ENCODE measurements around the gene SCGB1C1.

SCGB1C1 gene

DNA sequence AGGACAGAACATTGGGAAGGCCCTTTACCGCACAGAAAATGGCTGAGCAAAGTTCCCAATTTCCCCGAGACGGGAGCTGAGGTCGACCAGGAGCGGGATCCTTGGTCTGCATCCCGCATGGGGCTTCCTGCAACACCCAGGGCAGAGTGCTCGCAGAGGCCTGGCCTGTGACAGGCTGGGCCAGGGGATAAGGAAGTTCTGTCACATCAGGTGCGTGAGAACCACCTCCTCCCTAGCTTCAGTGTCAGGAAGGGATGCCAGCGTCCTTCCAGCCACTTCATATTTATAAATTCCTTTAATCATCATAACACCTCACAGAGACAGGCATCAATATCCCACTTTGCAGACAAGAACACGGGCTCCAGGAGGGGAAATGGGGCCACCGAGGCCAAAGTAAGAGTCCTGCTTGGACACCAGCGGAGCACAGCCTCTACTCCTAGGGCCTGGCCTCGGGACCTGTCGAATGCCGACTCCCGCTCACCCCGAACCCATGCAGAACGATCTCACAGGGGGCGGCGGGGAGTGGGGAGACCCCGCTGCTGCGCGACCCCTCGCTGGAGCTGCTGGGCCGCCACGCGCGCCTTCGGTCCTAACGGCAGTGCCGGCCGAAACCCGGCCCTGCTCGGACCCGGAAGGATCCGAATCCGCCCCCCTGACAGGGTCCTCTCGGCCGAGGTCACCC, 13.8 kb downstream of the SCGB1C1 start:
- Histone ChIP-seq H3K4me2 (ENCODE audit: low read length) (peak overlapping the region; percentile 91), H3K4me3 (ENCODE audit: low read length) (peak overlapping the region; percentile 96), H3K36me3 (ENCODE audit: insufficient read depth, low read length) (peaks cover 55% of the 10 kb centered on the region), H3K9me3 (replicated peaks; ENCODE audit: low read length) (no peaks in the 10 kb centered on the region), H3K27me3 (ENCODE audit: control insufficient read depth, insufficient read depth, low read length) (no peaks in the 10 kb centered on the region), H3K4me1 (ENCODE audit: control insufficient read depth, insufficient read depth, low read length) (peaks cover 36% of the 10 kb centered on the region), H3K9ac (ENCODE audit: low read depth, low read length) (peak overlapping the region; percentile 99)

DNA sequence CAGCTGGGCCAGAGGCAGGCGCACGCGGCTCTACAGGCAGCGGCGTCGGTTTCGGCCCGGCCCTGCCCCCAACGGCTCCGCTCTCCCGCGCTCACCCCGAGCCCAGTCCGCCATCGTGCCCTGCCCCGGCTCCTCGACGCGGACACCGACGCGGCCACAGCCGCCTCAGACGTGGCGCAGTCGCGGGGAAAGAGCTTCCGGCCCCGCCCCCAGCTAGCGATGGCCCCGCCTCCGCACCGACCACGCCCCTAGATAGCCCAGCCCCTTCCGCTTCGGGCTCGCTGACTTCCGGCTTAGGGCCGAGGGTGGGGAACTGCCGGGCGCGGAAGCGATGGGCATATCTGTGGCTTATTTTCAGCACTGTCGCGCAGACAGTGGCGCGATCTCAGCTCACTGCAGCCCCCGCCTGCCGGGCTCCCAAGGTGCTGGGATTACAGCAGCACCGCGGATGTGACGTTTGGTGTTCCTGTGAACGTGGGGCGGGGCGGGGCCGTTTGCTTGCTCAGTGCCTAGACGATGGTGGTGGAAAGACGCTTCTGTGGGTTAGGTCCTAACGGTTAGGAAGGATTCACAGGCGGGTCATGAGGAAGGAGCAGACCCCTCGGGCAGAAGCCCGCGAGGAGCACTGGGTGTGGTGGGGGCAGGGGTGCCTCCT, 14.5 kb downstream of the SCGB1C1 start, which contains the start of the genes BET1L and RIC8A:
BET1L (minus strand) TSS at position 192 of the 655 bp plus-strand sequence; CDS start at position 114, 78 bp downstream.
RIC8A (plus strand) TSS at position 501 of the 655 bp plus-strand sequence. CDS start 1,147 bp downstream, outside the sequence.
- Histone ChIP-seq H3K4me2 (ENCODE audit: low read length) (peak within 1 kb of the TSS; percentile 93), H3K27me3 (ENCODE audit: control insufficient read depth, insufficient read depth, low read length) (no peaks in the 10 kb centered on the region), H3K9ac (ENCODE audit: low read depth, low read length) (peak within 1 kb of the TSS; percentile 99), H3K9me3 (replicated peaks; ENCODE audit: low read length) (no peaks in the 10 kb centered on the region), H3K4me1 (ENCODE audit: control insufficient read depth, insufficient read depth, low read length) (peaks cover 37% of the 10 kb centered on the region), H3K36me3 (ENCODE audit: insufficient read depth, low read length) (peaks cover 62% of the 10 kb centered on the region), H3K4me3 (ENCODE audit: low read length) (peak within 1 kb of the TSS; percentile 96)

DNA sequence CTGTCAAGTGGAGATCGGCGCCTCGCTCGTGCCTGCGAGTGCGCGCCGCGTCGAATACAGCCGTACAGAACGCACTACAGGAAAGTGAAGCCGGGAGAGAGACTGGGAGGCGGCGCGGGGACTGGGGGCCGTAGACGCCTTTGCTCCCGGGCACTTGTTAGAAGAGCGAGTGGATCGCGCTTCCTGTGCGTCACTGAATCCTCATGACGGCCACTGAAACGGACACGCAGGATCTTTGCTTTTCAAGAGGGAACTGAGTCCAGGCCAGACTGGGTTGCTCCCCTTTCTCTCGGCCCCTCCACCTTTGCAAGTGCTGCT, 14.9 kb downstream of the SCGB1C1 start:
- no peaks in the 10 kb centered on the region for H3K9me3 ChIP-seq (replicated peaks; ENCODE audit: low read length)
- H3K27me3 ChIP-seq (ENCODE audit: control insufficient read depth, insufficient read depth, low read length), result no peaks in the 10 kb centered on the region
- H3K4me3 ChIP-seq (ENCODE audit: low read length), result peak overlapping the region; percentile 96
- H3K36me3 ChIP-seq (ENCODE audit: insufficient read depth, low read length), result peaks cover 64% of the 10 kb centered on the region
- H3K9ac ChIP-seq (ENCODE audit: low read depth, low read length), result peak overlapping the region; percentile 99
- peaks cover 37% of the 10 kb centered on the region for H3K4me1 ChIP-seq (ENCODE audit: control insufficient read depth, insufficient read depth, low read length)
- H3K4me2 ChIP-seq (ENCODE audit: low read length), result peak overlapping the region; percentile 93

DNA sequence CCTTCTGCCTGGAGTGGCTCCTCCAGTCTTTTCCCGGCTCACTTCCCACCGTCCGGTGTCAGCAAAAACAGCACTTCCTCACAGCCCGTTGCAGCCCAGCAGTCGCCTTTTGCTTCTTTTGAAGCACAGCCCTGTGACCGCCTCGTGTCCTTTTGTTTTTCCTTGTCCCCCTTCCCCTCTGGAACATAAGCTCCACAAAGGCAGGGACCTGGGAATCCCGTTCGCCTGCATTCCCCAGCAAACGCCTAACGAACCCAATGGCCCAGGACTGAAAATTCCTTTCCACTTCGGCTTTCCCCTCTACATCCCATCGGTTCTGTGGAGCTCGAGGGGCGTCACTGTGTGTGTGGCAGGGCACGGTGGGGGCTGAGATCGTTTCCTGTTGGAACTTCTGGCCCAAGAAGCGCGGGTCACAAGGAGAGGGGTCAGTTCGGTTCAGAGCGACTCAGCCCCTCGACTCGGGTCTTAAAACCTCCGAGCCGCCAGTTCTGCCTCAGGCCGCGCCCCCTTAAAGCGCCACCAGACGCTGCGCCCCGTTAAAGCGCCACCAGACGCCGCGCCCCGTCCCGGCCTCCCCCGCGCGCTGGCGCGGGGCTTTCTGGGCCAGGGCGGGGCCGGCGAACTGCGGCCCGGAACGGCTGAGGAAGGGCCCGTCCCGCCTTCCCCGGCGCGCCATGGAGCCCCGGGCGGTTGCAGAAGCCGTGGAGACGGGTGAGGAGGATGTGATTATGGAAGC, 15.5 kb downstream of the SCGB1C1 start:
- Histone ChIP-seq H3K27me3 (ENCODE audit: control insufficient read depth, insufficient read depth, low read length) (no peaks in the 10 kb centered on the region), H3K4me1 (ENCODE audit: control insufficient read depth, insufficient read depth, low read length) (peaks cover 37% of the 10 kb centered on the region), H3K9me3 (replicated peaks; ENCODE audit: low read length) (no peaks in the 10 kb centered on the region), H3K4me3 (ENCODE audit: low read length) (peak overlapping the region; percentile 96), H3K36me3 (ENCODE audit: insufficient read depth, low read length) (peaks cover 64% of the 10 kb centered on the region), H3K9ac (ENCODE audit: low read depth, low read length) (peak overlapping the region; percentile 99), H3K4me2 (ENCODE audit: low read length) (peak overlapping the region; percentile 93)

DNA sequence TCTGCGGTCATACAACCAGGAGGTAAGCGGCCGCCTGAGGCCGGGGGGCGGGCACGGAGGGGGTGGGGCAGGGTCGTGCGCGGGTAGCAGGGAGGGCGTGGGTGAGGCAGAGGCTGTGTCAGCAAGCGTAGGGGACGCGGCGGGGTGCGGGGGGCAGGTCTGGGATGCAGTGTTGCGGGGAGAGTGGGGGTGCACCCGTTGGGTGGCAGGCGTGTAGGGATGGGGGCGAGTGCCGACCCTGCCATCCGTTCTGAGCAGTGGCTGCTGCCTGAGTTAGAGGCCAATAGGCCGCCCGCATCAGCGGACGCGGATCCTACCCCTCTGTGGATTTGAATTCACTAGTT, 16.0 kb downstream of the SCGB1C1 start:
- Histone ChIP-seq H3K9ac (ENCODE audit: low read depth, low read length) (peak overlapping the region; percentile 99), H3K4me2 (ENCODE audit: low read length) (peak overlapping the region; percentile 98), H3K27me3 (ENCODE audit: control insufficient read depth, insufficient read depth, low read length) (no peaks in the 10 kb centered on the region), H3K9me3 (replicated peaks; ENCODE audit: low read length) (no peaks in the 10 kb centered on the region), H3K36me3 (ENCODE audit: insufficient read depth, low read length) (peaks cover 64% of the 10 kb centered on the region), H3K4me3 (ENCODE audit: low read length) (peak overlapping the region; percentile 96), H3K4me1 (ENCODE audit: control insufficient read depth, insufficient read depth, low read length) (peaks cover 37% of the 10 kb centered on the region)

DNA sequence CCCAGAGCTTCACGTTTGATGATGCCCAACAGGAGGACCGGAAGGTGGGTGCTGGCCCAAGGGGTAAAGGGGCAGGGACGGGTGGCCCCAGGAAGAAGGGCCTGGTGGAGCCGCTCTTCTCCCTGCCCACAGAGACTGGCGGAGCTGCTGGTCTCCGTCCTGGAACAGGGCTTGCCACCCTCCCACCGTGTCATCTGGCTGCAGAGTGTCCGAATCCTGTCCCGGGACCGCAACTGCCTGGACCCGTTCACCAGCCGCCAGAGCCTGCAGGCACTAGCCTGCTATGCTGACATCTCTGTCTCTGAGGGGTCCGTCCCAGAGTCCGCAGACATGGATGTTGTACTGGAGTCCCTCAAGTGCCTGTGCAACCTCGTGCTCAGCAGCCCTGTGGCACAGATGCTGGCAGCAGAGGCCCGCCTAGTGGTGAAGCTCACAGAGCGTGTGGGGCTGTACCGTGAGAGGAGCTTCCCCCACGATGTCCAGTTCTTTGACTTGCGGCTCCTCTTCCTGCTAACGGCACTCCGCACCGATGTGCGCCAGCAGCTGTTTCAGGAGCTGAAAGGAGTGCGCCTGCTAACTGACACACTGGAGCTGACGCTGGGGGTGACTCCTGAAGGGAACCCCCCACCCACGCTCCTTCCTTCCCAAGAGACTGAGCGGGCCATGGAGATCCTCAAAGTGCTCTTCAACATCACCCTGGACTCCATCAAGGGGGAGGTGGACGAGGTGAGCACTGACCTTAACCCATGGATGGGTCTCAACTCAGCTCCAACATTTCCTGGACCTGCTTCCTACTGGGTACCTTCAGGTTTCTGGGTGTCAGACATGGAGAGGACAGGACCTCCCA, 16.6 kb downstream of the SCGB1C1 start:
- Histone ChIP-seq H3K36me3 (ENCODE audit: insufficient read depth, low read length) (peaks cover 64% of the 10 kb centered on the region), H3K9ac (ENCODE audit: low read depth, low read length) (peak overlapping the region; percentile 99), H3K27me3 (ENCODE audit: control insufficient read depth, insufficient read depth, low read length) (no peaks in the 10 kb centered on the region), H3K9me3 (replicated peaks; ENCODE audit: low read length) (no peaks in the 10 kb centered on the region), H3K4me1 (ENCODE audit: control insufficient read depth, insufficient read depth, low read length) (peaks cover 37% of the 10 kb centered on the region), H3K4me2 (ENCODE audit: low read length) (peak overlapping the region; percentile 98), H3K4me3 (ENCODE audit: low read length) (peak overlapping the region; percentile 96)

DNA sequence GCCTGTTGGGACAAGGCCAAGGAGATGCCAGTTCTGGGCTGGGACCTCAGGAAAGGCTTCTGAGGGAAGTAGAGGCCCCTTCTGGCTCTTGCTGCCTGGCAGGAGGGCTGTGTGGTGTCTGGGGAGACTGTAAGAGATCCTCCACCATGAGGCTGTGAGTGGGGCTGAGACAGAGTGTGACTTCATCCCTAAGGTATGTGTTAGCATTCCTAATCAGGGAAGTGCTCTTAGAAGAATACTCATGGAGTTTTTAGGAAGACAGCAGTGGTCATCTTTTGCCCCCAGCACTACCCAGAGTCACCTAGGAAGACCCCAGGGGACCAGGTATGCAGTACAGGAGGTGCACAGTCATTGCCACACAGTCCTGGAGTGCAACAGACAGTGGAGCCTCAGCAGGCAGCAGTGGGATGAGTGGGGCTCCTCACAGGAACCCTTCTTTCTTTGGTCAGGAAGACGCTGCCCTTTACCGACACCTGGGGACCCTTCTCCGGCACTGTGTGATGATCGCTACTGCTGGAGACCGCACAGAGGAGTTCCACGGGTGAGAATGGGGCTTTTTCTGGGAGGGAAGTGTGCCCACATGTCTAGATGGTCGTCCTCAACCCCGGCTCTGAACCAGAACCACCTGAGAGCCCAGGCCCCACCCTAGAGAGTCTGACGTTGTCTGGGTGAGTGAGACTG, 17.4 kb downstream of the SCGB1C1 start:
- peak overlapping the region; percentile 99 for H3K9ac ChIP-seq (ENCODE audit: low read depth, low read length)
- no peaks in the 10 kb centered on the region for H3K9me3 ChIP-seq (replicated peaks; ENCODE audit: low read length)
- H3K4me1 ChIP-seq (ENCODE audit: control insufficient read depth, insufficient read depth, low read length), result peaks cover 35% of the 10 kb centered on the region
- H3K27me3 ChIP-seq (ENCODE audit: control insufficient read depth, insufficient read depth, low read length), result no peaks in the 10 kb centered on the region
- peaks cover 64% of the 10 kb centered on the region for H3K36me3 ChIP-seq (ENCODE audit: insufficient read depth, low read length)
- peak overlapping the region; percentile 96 for H3K4me3 ChIP-seq (ENCODE audit: low read length)
- H3K4me2 ChIP-seq (ENCODE audit: low read length), result peak overlapping the region; percentile 98

DNA sequence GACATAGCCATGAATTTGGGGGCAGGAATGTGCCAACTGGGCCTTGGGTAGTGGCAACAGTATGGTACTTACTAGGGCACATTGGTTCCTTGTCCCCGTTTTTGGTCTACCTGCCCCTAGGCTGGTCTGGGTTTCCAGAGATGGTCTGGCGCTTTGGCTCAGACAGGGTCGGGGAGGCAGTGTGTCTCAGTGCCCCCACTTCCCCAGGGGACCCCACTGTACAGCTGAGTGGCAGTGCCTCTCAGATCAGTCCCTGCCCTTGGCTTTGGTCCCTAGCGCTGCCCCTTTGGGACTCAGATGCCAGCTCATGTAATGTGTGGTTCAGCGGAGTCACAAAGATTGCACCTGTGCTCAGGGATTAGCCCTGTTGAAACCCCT, 17.9 kb downstream of the SCGB1C1 start:
- H3K4me3 ChIP-seq (ENCODE audit: low read length), result peak overlapping the region; percentile 96
- H3K4me2 ChIP-seq (ENCODE audit: low read length), result peak overlapping the region; percentile 98
- peaks cover 62% of the 10 kb centered on the region for H3K36me3 ChIP-seq (ENCODE audit: insufficient read depth, low read length)
- H3K9me3 ChIP-seq (replicated peaks; ENCODE audit: low read length), result no peaks in the 10 kb centered on the region
- H3K27me3 ChIP-seq (ENCODE audit: control insufficient read depth, insufficient read depth, low read length), result no peaks in the 10 kb centered on the region
- peaks cover 30% of the 10 kb centered on the region for H3K4me1 ChIP-seq (ENCODE audit: control insufficient read depth, insufficient read depth, low read length)
- H3K9ac ChIP-seq (ENCODE audit: low read depth, low read length), result peak overlapping the region; percentile 99

DNA sequence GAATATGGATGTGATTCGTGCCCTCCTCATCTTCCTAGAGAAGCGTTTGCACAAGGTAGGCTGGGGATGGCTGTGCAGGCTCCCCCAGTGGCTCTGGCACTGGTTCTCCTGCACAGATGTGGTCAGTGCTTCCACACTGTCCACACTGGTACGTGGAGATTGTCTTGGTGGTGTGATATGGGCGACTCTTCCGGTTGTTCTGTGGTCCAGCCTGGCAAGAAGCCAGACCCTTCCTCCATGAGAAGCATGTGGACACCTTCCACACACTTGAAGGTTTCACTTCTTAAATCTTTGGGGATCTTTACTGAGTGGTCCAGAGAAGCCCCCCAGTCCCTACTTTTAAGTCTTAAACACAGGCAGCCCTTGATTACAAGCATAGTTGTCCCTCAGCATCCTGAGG, 18.4 kb downstream of the SCGB1C1 start:
- Histone ChIP-seq H3K4me2 (ENCODE audit: low read length) (peak overlapping the region; percentile 98), H3K9ac (ENCODE audit: low read depth, low read length) (no peak overlapping the region), H3K36me3 (ENCODE audit: insufficient read depth, low read length) (peaks cover 61% of the 10 kb centered on the region), H3K4me1 (ENCODE audit: control insufficient read depth, insufficient read depth, low read length) (peaks cover 25% of the 10 kb centered on the region), H3K4me3 (ENCODE audit: low read length) (peak overlapping the region; percentile 96), H3K9me3 (replicated peaks; ENCODE audit: low read length) (no peaks in the 10 kb centered on the region), H3K27me3 (ENCODE audit: control insufficient read depth, insufficient read depth, low read length) (no peaks in the 10 kb centered on the region)

DNA sequence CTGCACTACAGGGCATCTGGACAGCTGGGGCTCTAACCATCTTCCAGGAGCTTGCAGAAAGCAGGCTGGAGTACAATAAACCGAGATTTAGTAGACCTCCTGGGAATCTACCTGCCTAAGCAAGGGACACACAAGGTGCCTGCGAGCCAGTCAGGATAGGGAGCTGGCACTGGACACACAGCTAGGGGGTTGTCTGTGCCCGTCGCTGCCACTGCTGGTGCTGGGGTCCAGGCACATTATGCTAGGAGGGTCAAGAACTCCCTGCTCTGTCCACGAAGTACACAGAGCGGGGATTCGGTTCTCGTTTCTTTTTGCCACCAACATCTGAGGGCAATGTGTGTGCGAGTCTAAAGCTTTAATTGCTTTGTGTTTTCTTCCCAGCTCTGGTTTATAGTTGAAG, 18.9 kb downstream of the SCGB1C1 start:
- Histone ChIP-seq H3K4me3 (ENCODE audit: low read length) (no peak overlapping the region), H3K9me3 (replicated peaks; ENCODE audit: low read length) (no peaks in the 10 kb centered on the region), H3K36me3 (ENCODE audit: insufficient read depth, low read length) (peaks cover 61% of the 10 kb centered on the region), H3K4me2 (ENCODE audit: low read length) (no peak overlapping the region), H3K9ac (ENCODE audit: low read depth, low read length) (no peak overlapping the region), H3K4me1 (ENCODE audit: control insufficient read depth, insufficient read depth, low read length) (peaks cover 23% of the 10 kb centered on the region), H3K27me3 (ENCODE audit: control insufficient read depth, insufficient read depth, low read length) (no peaks in the 10 kb centered on the region)

Data from skeletal muscle satellite cell (primary cell).